GM23338 (cell line): Measurements from ENCODE around the gene TMPRSS11E. TPM values are rescaled to one million over a fixed set of nuclear protein-coding genes. Genes with fewer than 3 reads are reported as not detected.
A peak's percentile ranks its signal among the peaks of the same experiment; 100 is the strongest.

Experiments
- ATAC-seq: fragments of 200-7000 bp; cut with Tn5 transposase; 3 replicates; pipeline ENCODE4 v1.9.1; 2020
- DNase-seq: peaks from one replicate; pipeline ENCODE4 v3.0.0-alpha.2; 2015; ENCODE audit warnings: low spot score
- H2AFZ ChIP-seq: fragments of 200-600 bp; sonication (generic); 2 replicates; pipeline ENCODE4 v1.8.0; 2016; ENCODE audit warnings: antibody characterized with exemption, mild to moderate bottlenecking, moderate library complexity
- H3F3A ChIP-seq: fragments of 200-600 bp; sonication (generic); replicated peaks from 2 replicates; pipeline ENCODE4 v1.8.0; 2017; ENCODE audit warnings: antibody characterized with exemption, mixed run types, low read depth
- H3K27ac ChIP-seq: fragments of 200-600 bp; sonication (generic); 2 replicates; pipeline ENCODE4 v1.6.1; 2016; ENCODE audit warnings: low read depth
- H3K27me3 ChIP-seq: fragments of 200-600 bp; sonication (generic); 2 replicates; pipeline ENCODE4 v1.8.0; 2016; ENCODE audit warnings: mild to moderate bottlenecking, mixed run types, moderate library complexity; ENCODE audit not compliant: insufficient read depth
- H3K36me3 ChIP-seq: fragments of 200-600 bp; sonication (generic); 2 replicates; pipeline ENCODE4 v1.8.0; 2016; ENCODE audit warnings: mild to moderate bottlenecking; ENCODE audit not compliant: insufficient read depth
- H3K4me1 ChIP-seq: fragments of 200-600 bp; sonication (generic); 2 replicates; pipeline ENCODE4 v1.8.0; 2016; ENCODE audit warnings: mild to moderate bottlenecking, moderate library complexity; ENCODE audit not compliant: insufficient read depth
- H3K4me2 ChIP-seq: fragments of 200-600 bp; sonication (generic); 2 replicates; pipeline ENCODE4 v1.7.1; 2017; ENCODE audit warnings: mixed run types
- H3K4me3 ChIP-seq: fragments of 200-600 bp; sonication (generic); 2 replicates; pipeline ENCODE4 v1.6.1; 2016; ENCODE audit warnings: mixed run types
- H3K79me2 ChIP-seq: fragments of 200-600 bp; sonication (generic); replicated peaks from 2 replicates; pipeline ENCODE4 v1.8.0; 2017; ENCODE audit warnings: mild to moderate bottlenecking; ENCODE audit not compliant: insufficient read depth
- H3K9me2 ChIP-seq: fragments of 200-600 bp; sonication (generic); 2 replicates; pipeline ENCODE4 v1.8.0; 2017; ENCODE audit not compliant: insufficient read depth
- H4K20me1 ChIP-seq: fragments of 200-600 bp; sonication (generic); replicated peaks from 2 replicates; pipeline ENCODE4 v1.8.0; 2017; ENCODE audit warnings: mild to moderate bottlenecking; ENCODE audit not compliant: insufficient read depth
- H3K27ac Mint-ChIP-seq: 2 replicates; pipeline ENCODE4 v1.8.0; 2020; ENCODE audit warnings: inconsistent platforms, mild to moderate bottlenecking, moderate library complexity, mixed read lengths
- H3K27me3 Mint-ChIP-seq: 3 replicates; pipeline ENCODE4 v1.8.0; 2022; ENCODE audit warnings: low read depth, mild to moderate bottlenecking, moderate library complexity, mixed read lengths, inconsistent platforms; ENCODE audit not compliant: insufficient read depth, poor library complexity
- H3K36me3 Mint-ChIP-seq: 3 replicates; pipeline ENCODE4 v1.8.0; 2021; ENCODE audit warnings: low read depth, mild to moderate bottlenecking, inconsistent platforms, moderate library complexity, mixed read lengths
- H3K4me1 Mint-ChIP-seq: 3 replicates; pipeline ENCODE4 v1.8.0; 2020; ENCODE audit warnings: mild to moderate bottlenecking, inconsistent platforms, mixed read lengths
- H3K4me3 Mint-ChIP-seq: 3 replicates; pipeline ENCODE4 v1.8.0; 2021; ENCODE audit warnings: moderate library complexity, mild to moderate bottlenecking, inconsistent platforms, mixed read lengths
- H3K9me3 Mint-ChIP-seq: 3 replicates; pipeline ENCODE4 v1.8.0; 2020; ENCODE audit warnings: moderate library complexity, mild to moderate bottlenecking, inconsistent platforms, mixed read lengths
- CREB1 ChIP-seq: fragments of 250-450 bp; sonication (Bioruptor Pico); IDR thresholded peaks from 2 replicates; pipeline ENCODE4 v1.5.0; 2020; ENCODE audit warnings: low read depth, mild to moderate bottlenecking, moderate library complexity
- EZH2phosphoT487 ChIP-seq: fragments of 200-600 bp; sonication (generic); IDR thresholded peaks from one replicate; pipeline ENCODE4 v1.8.1; 2018; ENCODE audit warnings: antibody characterized with exemption; ENCODE audit not compliant: unreplicated experiment
- JUNB ChIP-seq: IDR thresholded peaks from one replicate; pipeline ENCODE4 v1.6.1; 2016; ENCODE audit warnings: antibody characterized with exemption; ENCODE audit not compliant: unreplicated experiment
- NANOG ChIP-seq: IDR thresholded peaks from 2 replicates; pipeline ENCODE4 v1.6.1; 2016; ENCODE audit warnings: antibody characterized with exemption, borderline replicate concordance
- POLR2AphosphoS5 ChIP-seq: IDR thresholded peaks from 2 replicates; pipeline ENCODE4 v1.6.1; 2016; ENCODE audit warnings: antibody characterized with exemption, low read depth
- ZNF331 ChIP-seq: fragments of 250-450 bp; sonication (Bioruptor Pico); IDR thresholded peaks from 2 replicates; pipeline ENCODE4 v1.5.0; 2020; ENCODE audit warnings: low read depth, mild to moderate bottlenecking, moderate library complexity
- polyA plus RNA-seq: library from polyadenylated mRNA; unstranded; fragments of >200 nt; fragmentation: Nextera tagmentation; extraction: Ambion mirVana; gene quantifications from 2 replicates; pipeline ENCODE4 v1.2.1, GENCODE V29; 2016
- total RNA-seq: library from RNA; depleted of rRNA; stranded (reverse); fragments of >200 nt; shearing (Covaris generic); gene quantifications from 2 replicates; pipeline ENCODE4 v1.2.3, GENCODE V29; 2014

Gene TMPRSS11E
- total and polyA plus RNA-seq, 2 experiments from 2014 or later, result 0.44 to 1.4 TPM

- H3K9me2 ChIP-seq, result no peaks in the 10 kb centered on the region
- H3K27me3 ChIP-seq, result no peaks in the 10 kb centered on the region
- ATAC-seq, result no peak
- H3K36me3 ChIP-seq, result 0 out of 2 replicates have a peak, but pooled peaks cover 3% of the 10 kb centered on the region
- no peak overlapping the region for H3K4me2 ChIP-seq
- H3K79me2 ChIP-seq, result no peaks in the 10 kb centered on the region
- no peaks in the 10 kb centered on the region for H4K20me1 ChIP-seq
- no peaks in the 10 kb centered on the region; the same call in 2 of the 3 replicates for H3K36me3 Mint-ChIP-seq
- H3K4me1 ChIP-seq, result peaks cover 44% of the 10 kb centered on the region
- no peak for DNase-seq
- no peak overlapping the region for H3K4me3 Mint-ChIP-seq
- TF ChIP-seq POLR2AphosphoS5, result no peak
- no peak for TF ChIP-seq ZNF331
- H3K27ac ChIP-seq, result no peak overlapping the region
- no peak overlapping the region for H2AFZ ChIP-seq
- peaks cover 6% of the 10 kb centered on the region for H3K27me3 Mint-ChIP-seq
- no peak overlapping the region for H3K27ac Mint-ChIP-seq
- no peaks in the 10 kb centered on the region for H3K9me3 Mint-ChIP-seq
- no peaks in the 10 kb centered on the region for H3F3A ChIP-seq
- H3K4me1 Mint-ChIP-seq, result peaks cover 30% of the 10 kb centered on the region
- no peak overlapping the region for H3K4me3 ChIP-seq
These were observed 2.2 kb upstream of the TMPRSS11E start for GRCh38 chr4:68445111-68445510.

- peak; percentile 78 for DNase-seq
- H3K27ac Mint-ChIP-seq, result peak overlapping the region; percentile 13; the same call in 1 of the 2 replicates
- H2AFZ ChIP-seq, result no peak overlapping the region
These were observed 4.3 kb downstream of the TMPRSS11E start for GRCh38 chr4:68451246-68452211.

GRCh38 chr4:68460085-68460484 lies 12.8 kb downstream of the TMPRSS11E start:
- no peak overlapping the region for H3K27ac Mint-ChIP-seq
- no peak overlapping the region for H3K4me3 ChIP-seq
- H3K27me3 Mint-ChIP-seq, result no peaks in the 10 kb centered on the region

More at GRCh38 chr4:68451246-68452211, 4.3 kb downstream of the TMPRSS11E start:
- Mint-ChIP-seq H3K4me3 (no peak overlapping the region), H3K27me3 (peaks cover 3% of the 10 kb centered on the region), H3K36me3 (no peaks in the 10 kb centered on the region), H3K4me1 (peaks cover 75% of the 10 kb centered on the region), H3K9me3 (no peaks in the 10 kb centered on the region)
- Histone ChIP-seq H4K20me1 (no peaks in the 10 kb centered on the region), H3K4me3 (no peak overlapping the region), H3K27me3 (0 out of 2 replicates have a peak, but pooled peaks cover 7% of the 10 kb centered on the region), H3K36me3 (no peaks in the 10 kb centered on the region), H3F3A (no peaks in the 10 kb centered on the region), H3K4me2 (peak overlapping the region; percentile 37), H3K79me2 (no peaks in the 10 kb centered on the region), H3K9me2 (no peaks in the 10 kb centered on the region), H3K4me1 (peaks cover 68% of the 10 kb centered on the region), H3K27ac (no peak overlapping the region)
- TF ChIP-seq EZH2phosphoT487 (no peak), NANOG (peak; percentile 99), JUNB (no peak)
- ATAC-seq, result peak; percentile 96

More at GRCh38 chr4:68460085-68460484, 12.8 kb downstream of the TMPRSS11E start:
- Histone ChIP-seq H3K4me1 (peaks cover 11% of the 10 kb centered on the region; the same call in 1 of the 2 replicates), H4K20me1 (no peaks in the 10 kb centered on the region), H3F3A (no peaks in the 10 kb centered on the region), H3K9me2 (no peaks in the 10 kb centered on the region), H3K4me2 (no peak overlapping the region), H3K27ac (no peak overlapping the region), H3K79me2 (no peaks in the 10 kb centered on the region), H3K27me3 (no peaks in the 10 kb centered on the region), H3K36me3 (no peaks in the 10 kb centered on the region), H2AFZ (no peak overlapping the region)
- TF ChIP-seq ZNF331, result no peak
- no peak for TF ChIP-seq NANOG
- no peak for TF ChIP-seq CREB1
- Mint-ChIP-seq H3K36me3 (no peaks in the 10 kb centered on the region), H3K9me3 (no peaks in the 10 kb centered on the region), H3K4me1 (peaks cover 19% of the 10 kb centered on the region), H3K4me3 (no peak overlapping the region)
- DNase-seq, result no peak
- no peak for ATAC-seq
